HepG2 (cell line): ENCODE results near the gene TNS1. TPM values are rescaled to one million over a fixed set of nuclear protein-coding genes. Genes with fewer than 3 reads are reported as not detected.

Experiments used
- ATAC-seq: fragments of 200-7000 bp; cut with Tn5 transposase; 3 replicates; pipeline ENCODE4 v1.9.1; 2020; ENCODE audit warnings: mild to moderate bottlenecking, moderate library complexity
- BruUV-seq: library from RNA; stranded (reverse); fragments of 400-500 nt; replicated peaks from 2 replicates; lab custom pipeline; 2021; lab: Mats Ljungman, UMichigan
- CTCF ChIA-PET: fragments of 300-600 bp; formaldehyde crosslinking; extraction: SDS; loops from one replicate; lab custom pipeline; 2021; ENCODE audit warnings: low total read pairs, inconsistent platforms, low intra/inter-chr PET ratio; lab: Yijun Ruan, JAX
- POLR2A ChIA-PET: fragments of 350-600 bp; sonication (Branson Sonifier 250); formaldehyde crosslinking; loops from one replicate; lab custom pipeline; 2020; ENCODE audit warnings: antibody characterized with exemption, inconsistent platforms; lab: Yijun Ruan, JAX
- DNase-seq: peaks from one replicate; pipeline ENCODE4 v3.0.0-alpha.2; 2015; ENCODE audit warnings: low spot score
- FAIRE-seq: peaks from 3 replicates; lab custom pipeline; 2011; peaks lifted over from hg19 to GRCh38; lab: Jason Lieb, UNC
- H2AFZ ChIP-seq: one replicate; pipeline ENCODE4 v1.6.1; 2011; ENCODE audit warnings: low read length, inconsistent platforms
- H3K27ac ChIP-seq: fragments of 300-600 bp; 3 replicates; pipeline ENCODE4 v1.8.0; 2011; ENCODE audit warnings: mixed run types, mild to moderate bottlenecking, mixed read lengths, low read length, inconsistent platforms; ENCODE audit not compliant: insufficient read depth; ENCODE audit errors: extremely low read length
- H3K27me3 ChIP-seq, 2 experiments: fragments of 200-600 bp in 1 of 2; 2 replicates in 1 of 2; 3 replicates in 1 of 2; pipeline versions ENCODE4 v1.6.0 to v1.8.0; 2011; ENCODE audit warnings: low read length in 2 of 2, mild to moderate bottlenecking in 2 of 2, moderate library complexity in 2 of 2, inconsistent platforms in 1 of 2; ENCODE audit not compliant: insufficient read depth in 2 of 2, control insufficient read depth in 1 of 2
- H3K36me3 ChIP-seq, 2 experiments: fragments of 200-600 bp in 1 of 2; replicated peaks in 1 of 2; 2 replicates in 1 of 2; 3 replicates in 1 of 2; pipeline versions ENCODE4 v1.5.1 to v1.8.0; 2011; ENCODE audit warnings: low read length in 2 of 2, inconsistent platforms in 1 of 2; ENCODE audit not compliant: insufficient read depth in 2 of 2, control insufficient read depth in 1 of 2
- H3K4me1 ChIP-seq: 2 replicates; pipeline ENCODE4 v1.5.1; 2012; ENCODE audit warnings: low read length, inconsistent platforms; ENCODE audit not compliant: insufficient read depth
- H3K4me2 ChIP-seq: 2 replicates; pipeline ENCODE4 v1.6.0; 2011; ENCODE audit warnings: low read depth, low read length, inconsistent platforms
- H3K4me3 ChIP-seq, 3 experiments: fragments of 200-600 bp in 1 of 3; sonication (generic), shearing (Covaris generic) in 1 of 3; replicated peaks in 1 of 3; 2 replicates each; pipeline ENCODE4 v1.5.1; 2011 to 2016; ENCODE audit warnings: low read length in 3 of 3, inconsistent platforms in 2 of 3, low read depth in 2 of 3, mild to moderate bottlenecking in 2 of 3, control low read depth in 1 of 3, mixed read lengths in 1 of 3; ENCODE audit not compliant: insufficient read depth in 1 of 3
- H3K79me2 ChIP-seq: one replicate; pipeline ENCODE4 v1.6.1; 2011; ENCODE audit warnings: low read length, inconsistent platforms; ENCODE audit not compliant: insufficient read depth
- H3K9ac ChIP-seq: 2 replicates; pipeline ENCODE4 v1.6.0; 2011; ENCODE audit warnings: mild to moderate bottlenecking, low read depth, low read length, inconsistent platforms; ENCODE audit not compliant: insufficient read depth
- H3K9me3 ChIP-seq: 2 replicates; pipeline ENCODE4 v1.5.1; 2012; ENCODE audit warnings: mild to moderate bottlenecking, low read length
- H4K20me1 ChIP-seq: 2 replicates; pipeline ENCODE4 v1.6.0; 2011; ENCODE audit warnings: inconsistent platforms, mild to moderate bottlenecking, low read length, moderate library complexity; ENCODE audit not compliant: insufficient read depth
- HNRNPUL1 ChIP-seq: fragments of 200-400 bp; formaldehyde crosslinking; IDR thresholded peaks from 2 replicates; pipeline ENCODE4 v1.6.1; 2017; ENCODE audit warnings: low read depth, mild to moderate bottlenecking, low read length, moderate library complexity
- NFE2L2 ChIP-seq: fragments of 150-350 bp; IDR thresholded peaks from 2 replicates; pipeline ENCODE4 v1.6.1; 2014; ENCODE audit warnings: low read length
- RERE ChIP-seq: IDR thresholded peaks from 2 replicates; pipeline ENCODE4 v1.6.1; 2016; ENCODE audit warnings: low read depth, missing genetic modification reagents, missing compliant biosample characterization
- SMYD3 ChIP-seq: sonication (generic); formaldehyde crosslinking; IDR thresholded peaks from 2 replicates; pipeline ENCODE4 v1.8.1; 2023; ENCODE audit warnings: mild to moderate bottlenecking, missing genetic modification reagents
- TARDBP ChIP-seq: sonication (generic); formaldehyde crosslinking; IDR thresholded peaks from 2 replicates; pipeline ENCODE4 v1.8.0; 2022; ENCODE audit warnings: mild to moderate bottlenecking, missing genetic modification reagents
- WGBS: methylation state at CpG from one replicate; pipeline ENCODE4 v1.1.6; 2017; ENCODE audit warnings: low lambda C conversion rate; 5-methylcytosine and 5-hydroxymethylcytosine counted together
- in situ Hi-C: cut with HindIII; loops from 2 replicates; pipeline ENCODE4 v1.10.0; 2017; ENCODE audit warnings: low pct_unique_long_range_greater_than_20kb; ENCODE audit not compliant: extremely low pct_ligation_motif_present
- intact Hi-C: fragments of 100-400 bp; cut with micrococcal nuclease; formaldehyde crosslinking; loops from one replicate; pipeline ENCODE4 v1.10.0; 2022; ENCODE audit not compliant: unreplicated experiment
- polyA plus RNA-seq, 8 experiments: library from polyadenylated mRNA; depleted of rRNA in 3 of 8; stranded (reverse) in 7 of 8; unstranded in 1 of 8; fragments of >200 nt; fragmentation: Illumina TruSeq in 4 of 8; extraction: Trizol in 4 of 8; gene quantifications; 2 replicates each; pipeline versions ENCODE4 v1.2.1 to v1.2.3, GENCODE V29; 2011 to 2016; ENCODE audit warnings: low read depth in 4 of 8, missing spikeins in 1 of 8, mixed read lengths in 1 of 8; ENCODE audit not compliant: insufficient read depth in 1 of 8
- total RNA-seq, 5 experiments: library from RNA; depleted of rRNA; stranded (reverse); fragments of >200 nt; fragmentation: Illumina TruSeq; extraction: Trizol; gene quantifications; 2 replicates each; pipeline ENCODE4 v1.2.3, GENCODE V29; 2016; ENCODE audit warnings: low read depth in 1 of 5

TNS1 gene
- total and polyA plus RNA-seq, 2 of the 13 experiments (the other 11 are each of a cell fraction or from before 2014, with no cell fraction given), result 1.9 to 118 TPM

- Histone ChIP-seq H3K36me3 (no peaks in the 10 kb centered on the region), H3K4me3 (no peak overlapping the region), H2AFZ (no peak overlapping the region), H3K79me2 (no peaks in the 10 kb centered on the region), H3K9me3 (no peaks in the 10 kb centered on the region), H4K20me1 (no peaks in the 10 kb centered on the region), H3K9ac (no peak overlapping the region), H3K4me2 (no peak overlapping the region), H3K4me1 (no peaks in the 10 kb centered on the region), H3K27ac (no peak overlapping the region)
- in situ Hi-C loops, result no loop called here
- ChIA-PET CTCF (no interaction called here), POLR2A (no interaction called here)
- DNase-seq, result no peak
- 4% methylated on average over 8 of the region's 8 CpGs for WGBS
- no peak for ATAC-seq
- FAIRE-seq, result no peak
- TF ChIP-seq SMYD3 (CRISPR knock-in tag) (no peak), TARDBP (CRISPR knock-in tag) (no peak), RERE (CRISPR knock-in tag) (no peak), HNRNPUL1 (no peak), NFE2L2 (no peak)
- TF ChIP-seq, all 625 proteins: peak for 0
- no TSS peak for BruUV-seq
- peaks cover 0 to 57% of the 10 kb centered on the region in 2 experiments; a peak in 4 of 5 replicates for H3K27me3 ChIP-seq
- intact Hi-C loops, result no loop called here
Measured at GRCh38 chr2:217959723-217960122, 43.1 kb downstream of the TNS1 start.
